Endodermal cell (in vitro differentiated cells): ENCODE results near the gene SLC22A13. TPM values are rescaled to one million over a fixed set of nuclear protein-coding genes. Genes with fewer than 3 reads are reported as not detected.
"Not testable (repeated sequence)": the region's sequence is repeated elsewhere in the genome, so short reads cannot be mapped to it uniquely, and the experiment has no call there.

Experiments
- DNase-seq: peaks from one replicate; pipeline ENCODE4 v3.0.0-alpha.2; 2017
- H3K27ac ChIP-seq: 2 replicates; pipeline ENCODE4 v1.5.1; 2013; ENCODE audit warnings: mild to moderate bottlenecking, low read depth, low read length, moderate library complexity
- H3K27me3 ChIP-seq: 2 replicates; pipeline ENCODE4 v1.6.1; 2013; ENCODE audit warnings: mild to moderate bottlenecking, low read length, moderate library complexity; ENCODE audit not compliant: insufficient read depth, control insufficient read depth, poor library complexity, severe bottlenecking
- H3K36me3 ChIP-seq: 2 replicates; pipeline ENCODE4 v1.7.0; 2013; ENCODE audit warnings: mild to moderate bottlenecking, low read length, moderate library complexity; ENCODE audit not compliant: control insufficient read depth, insufficient read depth
- H3K4me1 ChIP-seq: one replicate; pipeline ENCODE4 v1.7.0; 2013; ENCODE audit warnings: low read length; ENCODE audit not compliant: control insufficient read depth, insufficient read depth
- H3K4me3 ChIP-seq: 2 replicates; pipeline ENCODE4 v1.5.1; 2013; ENCODE audit warnings: mild to moderate bottlenecking, low read length, moderate library complexity
- H3K9ac ChIP-seq: 2 replicates; pipeline ENCODE4 v1.6.1; 2013; ENCODE audit warnings: mild to moderate bottlenecking, low read length, moderate library complexity; ENCODE audit not compliant: poor library complexity, severe bottlenecking; ENCODE audit errors: extremely low read depth
- H3K9me3 ChIP-seq: 2 replicates; pipeline ENCODE4 v1.6.1; 2013; ENCODE audit warnings: mild to moderate bottlenecking, low read length, moderate library complexity; ENCODE audit not compliant: control insufficient read depth
- H3K27ac Mint-ChIP-seq: 2 replicates; pipeline ENCODE4 v1.8.0; 2020; ENCODE audit warnings: mixed read lengths
- H3K27me3 Mint-ChIP-seq: 2 replicates; pipeline ENCODE4 v1.8.0; 2021; ENCODE audit warnings: mild to moderate bottlenecking, mixed read lengths; ENCODE audit not compliant: insufficient read depth
- H3K36me3 Mint-ChIP-seq: 2 replicates; pipeline ENCODE4 v1.8.0; 2020; ENCODE audit warnings: low read depth, mixed read lengths
- H3K4me1 Mint-ChIP-seq: 2 replicates; pipeline ENCODE4 v1.8.0; 2020; ENCODE audit warnings: mixed read lengths
- H3K4me3 Mint-ChIP-seq: 2 replicates; pipeline ENCODE4 v1.8.0; 2020; ENCODE audit warnings: mild to moderate bottlenecking, moderate library complexity, mixed read lengths
- H3K9me3 Mint-ChIP-seq: 2 replicates; pipeline ENCODE4 v1.8.0; 2020; ENCODE audit warnings: mild to moderate bottlenecking, mixed read lengths
- CTCF ChIP-seq: fragments of 200-600 bp; sonication (generic); conservative IDR thresholded peaks from 2 replicates; pipeline ENCODE4 v1.5.0; 2021; ENCODE audit warnings: antibody characterized with exemption, mild to moderate bottlenecking
- WGBS, 2 experiments: methylation state at CpG; one replicate each; pipeline versions ENCODE4 v1.1.5 to v1.1.7; 2013; ENCODE audit warnings: missing lambda C conversion rate in 2 of 2, mixed read lengths in 1 of 2; ENCODE audit not compliant: insufficient coverage in 1 of 2, insufficient read length in 1 of 2; 5-methylcytosine and 5-hydroxymethylcytosine counted together
- total RNA-seq, 2 donors: library from RNA; stranded (reverse); fragmentation: NEBNext Ultra II Directional in 1 of 2; extraction: Animal tissue kit (Norgen Biotek cat#: 25700) in 1 of 2; gene quantifications; 2 replicates in 1 of 2; 3 replicates in 1 of 2; pipeline ENCODE4 v1.2.1, GENCODE V29; 2021

Gene SLC22A13
- total RNA-seq, 2 donors from 2014 or later: 0.13 to 0.33 TPM

GRCh38 chr3:38318766-38319671 lies 53.4 kb downstream of the SLC22A13 start:
- 83 to 91% methylated on average over 4 to 8 of the region's 8 CpGs for WGBS, 2 experiments
- no peaks in the 10 kb centered on the region for H3K9me3 ChIP-seq
- TF ChIP-seq CTCF: no peak
- peaks cover 4% of the 10 kb centered on the region for H3K9me3 Mint-ChIP-seq
- H3K27me3 ChIP-seq: no peaks in the 10 kb centered on the region
- no peaks in the 10 kb centered on the region for H3K36me3 ChIP-seq
- no peak overlapping the region for H3K27ac Mint-ChIP-seq
- peaks cover 2% of the 10 kb centered on the region for H3K4me1 Mint-ChIP-seq
- no peak for DNase-seq
- peaks cover 4% of the 10 kb centered on the region for H3K4me1 ChIP-seq
- no peak overlapping the region for H3K4me3 ChIP-seq
- no peak overlapping the region for H3K9ac ChIP-seq
- no peak overlapping the region for H3K27ac ChIP-seq
- no peak overlapping the region for H3K4me3 Mint-ChIP-seq
- H3K36me3 Mint-ChIP-seq: no peaks in the 10 kb centered on the region
- H3K27me3 Mint-ChIP-seq: peaks cover 6% of the 10 kb centered on the region

- H3K4me1 ChIP-seq, H3K9ac ChIP-seq, H3K9me3 ChIP-seq, H3K27ac Mint-ChIP-seq, H3K27me3 ChIP-seq, H3K4me3 Mint-ChIP-seq, H3K27ac ChIP-seq, H3K4me3 ChIP-seq, H3K9me3 Mint-ChIP-seq, H3K36me3 Mint-ChIP-seq, DNase-seq, H3K4me1 Mint-ChIP-seq, H3K27me3 Mint-ChIP-seq, H3K36me3 ChIP-seq: not testable (repeated sequence)
- WGBS, 2 experiments: 96 to 100% methylated on average over 1 to 4 of the region's 4 CpGs
Observed at GRCh38 chr3:38320638-38321037, 55.0 kb downstream of the SLC22A13 start.

DNA sequence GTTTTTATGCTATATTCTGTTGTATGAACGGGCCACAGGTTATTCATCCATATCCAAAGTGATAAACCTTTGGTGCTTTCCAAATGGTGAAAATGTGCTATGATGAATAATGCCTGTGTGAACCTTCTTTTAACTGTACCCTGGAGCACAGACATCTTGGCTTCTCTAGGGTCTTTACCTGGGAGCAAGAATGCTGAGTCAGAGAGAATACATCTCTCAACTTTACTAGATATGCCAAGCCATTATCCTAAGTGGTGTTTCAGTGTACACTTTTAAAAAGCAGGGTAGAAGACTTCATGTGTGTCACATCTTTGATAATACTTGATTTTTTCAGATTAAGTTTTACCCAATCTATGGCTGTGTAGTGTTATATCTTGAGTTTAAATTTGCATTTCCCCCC lies 57.4 kb downstream of the SLC22A13 start:
- no peaks in the 10 kb centered on the region for H3K4me1 Mint-ChIP-seq

More for the DNA sequence above, 57.4 kb downstream of the SLC22A13 start:
- Histone ChIP-seq H3K36me3 (no peaks in the 10 kb centered on the region), H3K4me1 (no peaks in the 10 kb centered on the region), H3K4me3 (no peak overlapping the region), H3K9me3 (peaks cover 11% of the 10 kb centered on the region), H3K27me3 (no peaks in the 10 kb centered on the region), H3K27ac (no peak overlapping the region), H3K9ac (no peak overlapping the region)
- WGBS, 2 experiments: 94% methylated on average over 1 of the region's 1 CpG; no CpG with 5 or more reads in 1 of the 2 experiments
- no peak for TF ChIP-seq CTCF
- H3K27ac Mint-ChIP-seq: no peak overlapping the region
- DNase-seq: no peak
- peaks cover 10% of the 10 kb centered on the region for H3K27me3 Mint-ChIP-seq
- H3K4me3 Mint-ChIP-seq: no peak overlapping the region
- H3K36me3 Mint-ChIP-seq: no peaks in the 10 kb centered on the region
- peaks cover 12% of the 10 kb centered on the region for H3K9me3 Mint-ChIP-seq
